ENCODE measurements around the gene TNFRSF9.

GRCh38 chr1:7967651-7968050, 27.0 kb upstream of the TNFRSF9 start:
- TF ChIP-seq, protein P1, sequence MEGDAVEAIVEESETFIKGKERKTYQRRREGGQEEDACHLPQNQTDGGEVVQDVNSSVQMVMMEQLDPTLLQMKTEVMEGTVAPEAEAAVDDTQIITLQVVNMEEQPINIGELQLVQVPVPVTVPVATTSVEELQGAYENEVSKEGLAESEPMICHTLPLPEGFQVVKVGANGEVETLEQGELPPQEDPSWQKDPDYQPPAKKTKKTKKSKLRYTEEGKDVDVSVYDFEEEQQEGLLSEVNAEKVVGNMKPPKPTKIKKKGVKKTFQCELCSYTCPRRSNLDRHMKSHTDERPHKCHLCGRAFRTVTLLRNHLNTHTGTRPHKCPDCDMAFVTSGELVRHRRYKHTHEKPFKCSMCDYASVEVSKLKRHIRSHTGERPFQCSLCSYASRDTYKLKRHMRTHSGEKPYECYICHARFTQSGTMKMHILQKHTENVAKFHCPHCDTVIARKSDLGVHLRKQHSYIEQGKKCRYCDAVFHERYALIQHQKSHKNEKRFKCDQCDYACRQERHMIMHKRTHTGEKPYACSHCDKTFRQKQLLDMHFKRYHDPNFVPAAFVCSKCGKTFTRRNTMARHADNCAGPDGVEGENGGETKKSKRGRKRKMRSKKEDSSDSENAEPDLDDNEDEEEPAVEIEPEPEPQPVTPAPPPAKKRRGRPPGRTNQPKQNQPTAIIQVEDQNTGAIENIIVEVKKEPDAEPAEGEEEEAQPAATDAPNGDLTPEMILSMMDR (IDR thresholded peaks at IDR 0.05; ENCODE audit: control extremely low read depth in 1 of 3, insufficient read depth in 1 of 3, low read depth in 1 of 3, low read length in 3 of 3), result no peak
- TF ChIP-seq TCF12 (IDR thresholded peaks at IDR 0.05; ENCODE audit: low read depth, low read length) (no peak), KDM5A (IDR thresholded peaks at IDR 0.05; ENCODE audit: low read length) (no peak), EGR1 (IDR thresholded peaks at IDR 0.05; ENCODE audit: borderline replicate concordance, low read depth, low read length) (no peak), RAD21 (IDR thresholded peaks at IDR 0.05 in 1 of 2, conservative IDR thresholded peaks at IDR 0.05 in 1 of 2; ENCODE audit: low read depth in 2 of 2, low read length in 2 of 2) (no peak), CREB1 (IDR thresholded peaks at IDR 0.05) (no peak), SP2 (IDR thresholded peaks at IDR 0.05; ENCODE audit: low read length) (no peak), CEBPB (IDR thresholded peaks at IDR 0.05; ENCODE audit: low read depth, low read length) (no peak), SP1 (IDR thresholded peaks at IDR 0.05; ENCODE audit: low read depth, low read length) (no peak)

Measured in H1 (cell line).